Loucy (cell line): ENCODE data around the gene MITF.

Experiments
- CTCF ChIP-seq: fragments of 200-600 bp; sonication (generic); conservative IDR thresholded peaks from 2 replicates; pipeline ENCODE4 v1.5.1; 2014; ENCODE audit warnings: mild to moderate bottlenecking, antibody characterized with exemption, low read length
- EZH2phosphoT487 ChIP-seq: fragments of 200-600 bp; IDR thresholded peaks from 2 replicates; pipeline ENCODE4 v1.6.1; 2018; ENCODE audit warnings: antibody characterized with exemption, mild to moderate bottlenecking, moderate library complexity, borderline replicate concordance

- TF ChIP-seq EZH2phosphoT487 = no peak
- TF ChIP-seq CTCF = no peak
Observed at GRCh38 chr3:69938061-69938460, 198.8 kb downstream of the MITF start.
